Peyer's patch (tissue), 4 donors: ENCODE results near the gene CENPX. TPM values are rescaled to one million over a fixed set of nuclear protein-coding genes. Genes with fewer than 3 reads are reported as not detected.
A peak's percentile ranks its signal among the peaks of the same experiment; 100 is the strongest.

Source experiments
- DNase-seq, 3 donors: peaks; one replicate each; pipeline ENCODE4 v3.0.0-alpha.2; 2017 to 2019
- H3K27ac ChIP-seq, 4 donors: fragments of 200-600 bp; sonication (generic); one replicate each; pipeline ENCODE4 v1.5.1; 2016 to 2019
- H3K27me3 ChIP-seq, 2 donors: fragments of 200-600 bp; sonication (generic); one replicate each; pipeline ENCODE4 v1.5.1; 2019
- H3K36me3 ChIP-seq, 3 donors: fragments of 200-600 bp; sonication (generic); one replicate each; pipeline ENCODE4 v1.5.1; 2016 to 2019
- H3K4me1 ChIP-seq, 4 donors: fragments of 200-600 bp; sonication (generic); one replicate each; pipeline ENCODE4 v1.5.1; 2016 to 2019
- H3K4me3 ChIP-seq, 4 donors: fragments of 200-600 bp; sonication (generic); 1 replicate in 3 of 4; 2 replicates in 1 of 4; pipeline ENCODE4 v1.5.1; 2016 to 2019; ENCODE audit warnings: mild to moderate bottlenecking in 1 of 4
- H3K9me3 ChIP-seq, 4 donors: fragments of 200-600 bp; sonication (generic); one replicate each; pipeline ENCODE4 v1.5.1; 2016 to 2019; ENCODE audit warnings: mild to moderate bottlenecking in 1 of 4
- CTCF ChIP-seq, 6 experiments: fragments of 450-650 bp in 4 of 6; fragments of 200-600 bp in 2 of 6; sonication (generic) in 1 of 6; IDR thresholded peaks; one replicate each; pipeline ENCODE4 v1.5.1; 2017 to 2019; ENCODE audit warnings: antibody characterized with exemption in 6 of 6, mild to moderate bottlenecking in 3 of 6, moderate library complexity in 1 of 6
- POLR2A ChIP-seq, 2 donors: fragments of 450-650 bp; IDR thresholded peaks; one replicate each; pipeline ENCODE4 v1.5.1; 2017; ENCODE audit warnings: antibody characterized with exemption in 2 of 2, mild to moderate bottlenecking in 2 of 2, moderate library complexity in 2 of 2
- total RNA-seq, 4 donors: library from RNA; depleted of rRNA; stranded (reverse); fragments of >200 nt; gene quantifications; one replicate each; pipeline ENCODE4 v1.1.0, GENCODE V29; 2016

CENPX gene
- total RNA-seq, 4 donors from 2014 or later: 49.1 to 123 (median 91.8) TPM

GRCh38 chr17:81980707-81981343, 41.9 kb downstream of the CENPX start:
- H3K36me3 ChIP-seq: peaks cover 0 to 28% (median 0%) of the 10 kb centered on the region in 3 donors
- no peak for DNase-seq

GRCh38 chr17:81980122-81980521, 42.6 kb downstream of the CENPX start:
- DNase-seq: no peak
- Histone ChIP-seq H3K4me3 (no peak overlapping the region), H3K36me3 (peaks cover 0 to 21% (median 0%) of the 10 kb centered on the region in 3 donors), H3K27ac (no peak overlapping the region), H3K4me1 (peaks cover 0 to 18% (median 10%) of the 10 kb centered on the region in 4 donors), H3K9me3 (no peaks in the 10 kb centered on the region), H3K27me3 (no peaks in the 10 kb centered on the region)
- TF ChIP-seq CTCF (IDR thresholded peaks at IDR 0.05) (no peak), POLR2A (IDR thresholded peaks at IDR 0.05) (no peak)

More at GRCh38 chr17:81980707-81981343, 41.9 kb downstream of the CENPX start:
- Histone ChIP-seq H3K9me3 (no peaks in the 10 kb centered on the region), H3K4me1 (peaks cover 0 to 18% (median 10%) of the 10 kb centered on the region in 4 donors), H3K27ac (no peak overlapping the region), H3K27me3 (no peaks in the 10 kb centered on the region), H3K4me3 (no peak overlapping the region)
- TF ChIP-seq CTCF (IDR thresholded peaks at IDR 0.05) (no peak), POLR2A (IDR thresholded peaks at IDR 0.05) (no peak)

GRCh38 chr17:81978524-81979298, 44.0 kb downstream of the CENPX start:
- H3K4me1 ChIP-seq: peaks cover 0 to 18% (median 10%) of the 10 kb centered on the region in 4 donors
- no peaks in the 10 kb centered on the region for H3K27me3 ChIP-seq
- peak overlapping the region in 3 of 4 donors; percentile 94 to 97 (median 97) for H3K4me3 ChIP-seq
- H3K27ac ChIP-seq: peak overlapping the region in 3 of 4 donors; percentile 10 to 27 (median 20)
- H3K9me3 ChIP-seq: no peaks in the 10 kb centered on the region
- peaks cover 0 to 9% (median 0%) of the 10 kb centered on the region in 3 donors for H3K36me3 ChIP-seq
- DNase-seq: peak in 1 of 3 donors; percentile 69
- TF ChIP-seq POLR2A (IDR thresholded peaks at IDR 0.05) (peak in 1 of 2 donors; percentile 12), CTCF (IDR thresholded peaks at IDR 0.05) (no peak)

- Histone ChIP-seq H3K27ac (peak within 1 kb of the TSS; percentile 91 to 99 (median 96)), H3K36me3 (peaks cover 0 to 5% (median 0%) of the 10 kb centered on the region in 3 donors), H3K4me3 (peak within 1 kb of the TSS; percentile 88 to 97 (median 96)), H3K27me3 (no peaks in the 10 kb centered on the region), H3K9me3 (no peaks in the 10 kb centered on the region), H3K4me1 (peaks cover 0 to 18% (median 10%) of the 10 kb centered on the region in 4 donors)
- peak; percentile 84 to 85 for TF ChIP-seq POLR2A (IDR thresholded peaks at IDR 0.05)
- peak in 3 of 6 experiments; percentile 2 to 21 (median 14) for TF ChIP-seq CTCF (IDR thresholded peaks at IDR 0.05)
- DNase-seq: peak; percentile 87 to 96 (median 96)
Observed at GRCh38 chr17:81977211-81977808, 45.4 kb downstream of the CENPX start, which contains the start of gene ASPSCR1. TSS of gene ASPSCR1 (plus strand) at chr17:81977629. CDS start at chr17:81977647, 18 bp downstream.
